SK-N-SH (cell line): ENCODE results near the gene B4GALT3. TPM values are rescaled to one million over a fixed set of nuclear protein-coding genes. Genes with fewer than 3 reads are reported as not detected.

Experiments used
- CTCF ChIA-PET: fragments of 300-600, 350-600 bp; formaldehyde crosslinking; extraction: SDS; loops from one replicate; lab custom pipeline; 2021; lab: Yijun Ruan, JAX
- POLR2A ChIA-PET: fragments of 350-600 bp; sonication (Branson Sonifier 250); formaldehyde crosslinking; extraction: SDS; loops from one replicate; lab custom pipeline; 2020; ENCODE audit warnings: antibody characterized with exemption, inconsistent platforms; lab: Yijun Ruan, JAX
- DNase-seq: peaks from one replicate; pipeline ENCODE4 v3.0.0; 2012
- H2AFZ ChIP-seq: fragments of 200-600 bp; sonication (generic); 2 replicates; pipeline ENCODE4 v1.8.1; 2016; ENCODE audit warnings: antibody characterized with exemption, mild to moderate bottlenecking, low read depth
- H3F3A ChIP-seq: fragments of 200-600 bp; sonication (generic); replicated peaks from 2 replicates; pipeline ENCODE3; 2016; ENCODE audit warnings: antibody characterized with exemption, mild to moderate bottlenecking; ENCODE audit not compliant: insufficient read depth
- H3K27ac ChIP-seq, 2 experiments: fragments of 200-500 bp in 1 of 2; fragments of 200-600 bp in 1 of 2; sonication (Bioruptor generic) in 1 of 2; sonication (generic), shearing (Covaris generic) in 1 of 2; 2 replicates each; pipeline versions ENCODE4 v1.5.1 to v1.6.1; 2014 to 2016; ENCODE audit warnings: low read depth in 2 of 2, inconsistent platforms in 1 of 2, low read length in 1 of 2, mild to moderate bottlenecking in 1 of 2, mixed read lengths in 1 of 2
- H3K27me3 ChIP-seq: fragments of 200-600 bp; sonication (generic), shearing (Covaris generic); 2 replicates; pipeline ENCODE4 v1.6.1; 2016; ENCODE audit warnings: mixed run types; ENCODE audit not compliant: insufficient read depth
- H3K36me3 ChIP-seq, 2 experiments: fragments of 200-500 bp in 1 of 2; fragments of 200-600 bp in 1 of 2; sonication (Bioruptor generic) in 1 of 2; sonication (generic) in 1 of 2; replicated peaks in 1 of 2; 2 replicates each; pipeline versions ENCODE3 to v1.5.1; 2014 to 2016; ENCODE audit warnings: low read length in 1 of 2, mild to moderate bottlenecking in 1 of 2; ENCODE audit not compliant: insufficient read depth in 2 of 2, control insufficient read depth in 1 of 2
- H3K4me1 ChIP-seq, 2 experiments: fragments of 200-500 bp in 1 of 2; fragments of 200-600 bp in 1 of 2; sonication (Bioruptor generic) in 1 of 2; sonication (generic), shearing (Covaris generic) in 1 of 2; 2 replicates each; pipeline versions ENCODE4 v1.5.1 to v1.6.1; 2014 to 2016; ENCODE audit warnings: low read depth in 1 of 2, low read length in 1 of 2, mixed run types in 1 of 2; ENCODE audit not compliant: insufficient read depth in 2 of 2, control insufficient read depth in 1 of 2
- H3K4me2 ChIP-seq: fragments of 200-600 bp; sonication (generic), shearing (Covaris generic); 2 replicates; pipeline ENCODE4 v1.6.1; 2017; ENCODE audit warnings: mixed run types
- H3K4me3 ChIP-seq, 2 experiments: fragments of 200-500 bp in 1 of 2; fragments of 200-600 bp in 1 of 2; sonication (Bioruptor generic) in 1 of 2; sonication (generic), shearing (Covaris generic) in 1 of 2; 2 replicates each; pipeline versions ENCODE4 v1.5.1 to v1.8.1; 2014 to 2016; ENCODE audit warnings: low read depth in 2 of 2, inconsistent platforms in 1 of 2, low read length in 1 of 2, mild to moderate bottlenecking in 1 of 2, mixed read lengths in 1 of 2, moderate library complexity in 1 of 2
- H3K79me2 ChIP-seq: fragments of 200-600 bp; sonication (generic); 2 replicates; pipeline ENCODE4 v1.8.1; 2017; ENCODE audit warnings: mild to moderate bottlenecking; ENCODE audit not compliant: insufficient read depth
- H3K9ac ChIP-seq: fragments of 200-600 bp; sonication (generic); 2 replicates; pipeline ENCODE4 v1.6.1; 2017; ENCODE audit warnings: mixed run types
- H3K9me2 ChIP-seq: fragments of 200-600 bp; sonication (generic); 2 replicates; pipeline ENCODE4 v1.6.1; 2017; ENCODE audit warnings: mixed run types
- H3K9me3 ChIP-seq: fragments of 200-600 bp; sonication (generic); 2 replicates; pipeline ENCODE4 v1.6.1; 2017; ENCODE audit warnings: mixed run types, mild to moderate bottlenecking, moderate library complexity
- H4K20me1 ChIP-seq: fragments of 200-600 bp; sonication (generic); 2 replicates; pipeline ENCODE4 v1.6.1; 2017; ENCODE audit warnings: mild to moderate bottlenecking, mixed run types; ENCODE audit not compliant: insufficient read depth
- FOXJ3 ChIP-seq: sonication (generic); formaldehyde crosslinking; IDR thresholded peaks from 2 replicates; pipeline ENCODE4 v1.5.1; 2020; ENCODE audit warnings: mild to moderate bottlenecking, missing genetic modification reagents
- GABPA ChIP-seq: IDR thresholded peaks from 2 replicates; pipeline ENCODE4 v1.4.0; 2012; ENCODE audit warnings: low read depth, mild to moderate bottlenecking
- GATA2 ChIP-seq: sonication (generic); formaldehyde crosslinking; IDR thresholded peaks from 2 replicates; pipeline ENCODE4 v1.5.0; 2020; ENCODE audit warnings: mild to moderate bottlenecking, missing genetic modification reagents
- JUND ChIP-seq: IDR thresholded peaks from 2 replicates; pipeline ENCODE4 v1.4.0; 2012
- MXI1 ChIP-seq: IDR thresholded peaks from 2 replicates; pipeline ENCODE4 v1.6.1; 2012; ENCODE audit warnings: mild to moderate bottlenecking, low read depth, low read length, improper control_type of control experiment
- NFIC ChIP-seq: IDR thresholded peaks from 2 replicates; pipeline ENCODE4 v1.4.0; 2012; ENCODE audit warnings: borderline replicate concordance
- NRF1 ChIP-seq: IDR thresholded peaks from 2 replicates; pipeline ENCODE4 v1.6.1; 2012; ENCODE audit warnings: low read depth, mild to moderate bottlenecking, low read length
- REST ChIP-seq: IDR thresholded peaks from 2 replicates; pipeline ENCODE4 v1.6.1; 2012; ENCODE audit warnings: mild to moderate bottlenecking, low read depth, low read length, moderate library complexity
- RXRA ChIP-seq: IDR thresholded peaks from 2 replicates; pipeline ENCODE4 v1.4.0; 2012; ENCODE audit warnings: low read depth, mild to moderate bottlenecking, borderline replicate concordance
- TEAD4 ChIP-seq: IDR thresholded peaks from 2 replicates; pipeline ENCODE4 v1.4.0; 2012; ENCODE audit warnings: mild to moderate bottlenecking, borderline replicate concordance; ENCODE audit not compliant: insufficient read depth
- USF1 ChIP-seq: IDR thresholded peaks from 2 replicates; pipeline ENCODE4 v1.4.0; 2012; ENCODE audit warnings: low read depth, borderline replicate concordance
- WGBS: methylation state at CpG from one replicate; pipeline ENCODE4 v1.1.6; 2017; ENCODE audit warnings: low lambda C conversion rate; 5-methylcytosine and 5-hydroxymethylcytosine counted together
- polyA plus RNA-seq, 3 experiments: library from polyadenylated mRNA; depleted of rRNA; stranded (reverse); fragments of >200 nt; gene quantifications; 2 replicates each; pipeline ENCODE4 v1.2.3, GENCODE V29; 2012
- TF ChIP-seq, protein P1 (sequence below): fragments of 200-600 bp; sonication (generic); IDR thresholded peaks from 2 replicates; pipeline ENCODE4 v1.6.1; 2017; ENCODE audit warnings: antibody characterized with exemption, mild to moderate bottlenecking, moderate library complexity

The B4GALT3 gene
- polyA plus RNA-seq, 1 of the 3 experiments (the other 2 are of a cell fraction) = 56.5 TPM

- POLR2A ChIA-PET = interaction anchor here (1.3 kb wide), 1 partner anchor 42 kb away, joined by 3 read pairs; the partner anchor contains the start of gene UFC1
- H3K4me1 ChIP-seq = peaks cover 28 to 68% of the 10 kb centered on the region in 2 experiments
- H3K4me2 ChIP-seq = no peak overlapping the region
- no peak for TF ChIP-seq NFIC
- no peak for TF ChIP-seq FOXJ3 (CRISPR knock-in tag)
- TF ChIP-seq USF1 = no peak
- no peak for TF ChIP-seq TEAD4
- TF ChIP-seq GATA2 (CRISPR knock-in tag) = no peak
- TF ChIP-seq JUND = no peak
- no peak for TF ChIP-seq NRF1
- no peak for TF ChIP-seq MXI1
- TF ChIP-seq REST = no peak
- no peak for TF ChIP-seq RXRA
- TF ChIP-seq, protein P1, sequence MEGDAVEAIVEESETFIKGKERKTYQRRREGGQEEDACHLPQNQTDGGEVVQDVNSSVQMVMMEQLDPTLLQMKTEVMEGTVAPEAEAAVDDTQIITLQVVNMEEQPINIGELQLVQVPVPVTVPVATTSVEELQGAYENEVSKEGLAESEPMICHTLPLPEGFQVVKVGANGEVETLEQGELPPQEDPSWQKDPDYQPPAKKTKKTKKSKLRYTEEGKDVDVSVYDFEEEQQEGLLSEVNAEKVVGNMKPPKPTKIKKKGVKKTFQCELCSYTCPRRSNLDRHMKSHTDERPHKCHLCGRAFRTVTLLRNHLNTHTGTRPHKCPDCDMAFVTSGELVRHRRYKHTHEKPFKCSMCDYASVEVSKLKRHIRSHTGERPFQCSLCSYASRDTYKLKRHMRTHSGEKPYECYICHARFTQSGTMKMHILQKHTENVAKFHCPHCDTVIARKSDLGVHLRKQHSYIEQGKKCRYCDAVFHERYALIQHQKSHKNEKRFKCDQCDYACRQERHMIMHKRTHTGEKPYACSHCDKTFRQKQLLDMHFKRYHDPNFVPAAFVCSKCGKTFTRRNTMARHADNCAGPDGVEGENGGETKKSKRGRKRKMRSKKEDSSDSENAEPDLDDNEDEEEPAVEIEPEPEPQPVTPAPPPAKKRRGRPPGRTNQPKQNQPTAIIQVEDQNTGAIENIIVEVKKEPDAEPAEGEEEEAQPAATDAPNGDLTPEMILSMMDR = no peak
- TF ChIP-seq GABPA = no peak
- TF ChIP-seq, all 33 proteins: peak for 0
- Histone ChIP-seq H3K27me3 (no peaks in the 10 kb centered on the region), H3K9ac (no peak overlapping the region), H3K9me2 (no peaks in the 10 kb centered on the region), H3K9me3 (no peaks in the 10 kb centered on the region), H3F3A (peaks cover 4% of the 10 kb centered on the region), H3K36me3 (peaks cover 0 to 15% of the 10 kb centered on the region in 2 experiments), H4K20me1 (no peaks in the 10 kb centered on the region), H3K27ac (peak overlapping the region in 1 of 2 experiments; percentile 99; a peak in 2 of 4 replicates), H3K79me2 (no peaks in the 10 kb centered on the region), H2AFZ (no peak overlapping the region), H3K4me3 (no peak overlapping the region)
- CTCF ChIA-PET = interaction anchor here (1.0 to 7.0 kb wide), 2 partner anchors 15 to 21 kb away, joined by 3 to 62 read pairs; no protein-coding TSS in a partner anchor
- DNase-seq = no peak
- WGBS = 98% methylated on average over 6 of the region's 7 CpGs
These were observed 18.8 kb upstream of the B4GALT3 start for GRCh38 chr1:161196111-161196510.
